Measurements from ENCODE around the gene FKBP1A. TPM values are rescaled to one million over a fixed set of nuclear protein-coding genes. Genes with fewer than 3 reads are reported as not detected.

FKBP1A gene
- total and polyA plus RNA-seq, 4 donors, result 145 to 465 (median 277) TPM

DNA sequence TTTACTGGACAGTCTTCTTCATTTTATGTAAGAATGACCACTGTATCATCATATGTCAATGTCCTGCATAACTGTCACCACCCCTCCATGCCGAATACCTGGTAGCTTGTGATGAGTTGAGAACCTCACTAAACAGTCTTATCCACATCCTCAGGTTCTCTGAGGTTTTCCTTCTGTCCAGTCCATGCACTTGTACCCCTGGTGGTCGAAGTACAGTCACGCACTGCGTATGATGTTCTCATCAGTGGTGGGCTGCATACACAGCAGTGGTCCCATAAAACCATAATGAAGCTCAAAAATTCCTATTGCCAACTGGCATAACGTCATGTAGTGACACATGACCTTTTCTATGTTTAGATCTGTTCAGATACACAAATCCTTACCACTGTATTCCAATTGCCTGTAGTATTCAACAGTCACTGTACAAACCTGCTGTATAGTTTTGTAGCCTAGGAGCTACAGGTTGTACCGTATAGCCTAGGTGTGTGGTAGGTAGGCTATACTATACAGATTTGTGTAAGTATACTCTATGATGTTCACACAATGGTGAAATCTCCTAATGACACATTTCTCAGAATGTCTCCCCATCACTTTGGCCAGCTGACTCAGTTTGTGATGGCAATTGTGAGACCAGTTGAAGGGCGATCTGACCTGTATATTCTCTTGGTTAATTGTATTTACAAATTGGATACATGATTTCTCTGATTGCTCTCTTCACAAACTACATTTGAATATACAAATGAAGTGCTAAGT is 32.6 kb downstream of the FKBP1A start:
- Histone ChIP-seq H3K4me3 (no peak overlapping the region), H3K9ac (ENCODE audit: insufficient read depth in 1 of 2, low read length in 2 of 2) (no peak overlapping the region), H3K9me3 (ENCODE audit: control insufficient read depth in 4 of 4, insufficient read depth in 3 of 4, low read length in 3 of 4) (no peaks in the 10 kb centered on the region), H3K4me1 (ENCODE audit: control insufficient read depth in 5 of 5, insufficient read depth in 5 of 5, low read length in 5 of 5) (peaks cover 0 to 2% (median 0%) of the 10 kb centered on the region in 5 donors), H3K36me3 (ENCODE audit: control insufficient read depth in 4 of 4, insufficient read depth in 4 of 4, low read length in 4 of 4) (peaks cover 2 to 18% (median 10%) of the 10 kb centered on the region in 4 donors), H3K27me3 (ENCODE audit: control insufficient read depth in 3 of 3, insufficient read depth in 3 of 3, low read length in 2 of 3) (no peaks in the 10 kb centered on the region), H3K27ac (ENCODE audit: low read depth in 1 of 2, low read length in 1 of 2) (no peak overlapping the region)
- WGBS, 2 donors, result 73 to 88% methylated on average over 7 of the region's 7 CpGs
- no peak for ATAC-seq (ENCODE audit: insufficient read depth, low FRiP score)
- TF ChIP-seq, protein P1, sequence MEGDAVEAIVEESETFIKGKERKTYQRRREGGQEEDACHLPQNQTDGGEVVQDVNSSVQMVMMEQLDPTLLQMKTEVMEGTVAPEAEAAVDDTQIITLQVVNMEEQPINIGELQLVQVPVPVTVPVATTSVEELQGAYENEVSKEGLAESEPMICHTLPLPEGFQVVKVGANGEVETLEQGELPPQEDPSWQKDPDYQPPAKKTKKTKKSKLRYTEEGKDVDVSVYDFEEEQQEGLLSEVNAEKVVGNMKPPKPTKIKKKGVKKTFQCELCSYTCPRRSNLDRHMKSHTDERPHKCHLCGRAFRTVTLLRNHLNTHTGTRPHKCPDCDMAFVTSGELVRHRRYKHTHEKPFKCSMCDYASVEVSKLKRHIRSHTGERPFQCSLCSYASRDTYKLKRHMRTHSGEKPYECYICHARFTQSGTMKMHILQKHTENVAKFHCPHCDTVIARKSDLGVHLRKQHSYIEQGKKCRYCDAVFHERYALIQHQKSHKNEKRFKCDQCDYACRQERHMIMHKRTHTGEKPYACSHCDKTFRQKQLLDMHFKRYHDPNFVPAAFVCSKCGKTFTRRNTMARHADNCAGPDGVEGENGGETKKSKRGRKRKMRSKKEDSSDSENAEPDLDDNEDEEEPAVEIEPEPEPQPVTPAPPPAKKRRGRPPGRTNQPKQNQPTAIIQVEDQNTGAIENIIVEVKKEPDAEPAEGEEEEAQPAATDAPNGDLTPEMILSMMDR (IDR thresholded peaks at IDR 0.05; ENCODE audit: control extremely low read depth, extremely low read depth), result no peak
- no peak for DNase-seq

DNA sequence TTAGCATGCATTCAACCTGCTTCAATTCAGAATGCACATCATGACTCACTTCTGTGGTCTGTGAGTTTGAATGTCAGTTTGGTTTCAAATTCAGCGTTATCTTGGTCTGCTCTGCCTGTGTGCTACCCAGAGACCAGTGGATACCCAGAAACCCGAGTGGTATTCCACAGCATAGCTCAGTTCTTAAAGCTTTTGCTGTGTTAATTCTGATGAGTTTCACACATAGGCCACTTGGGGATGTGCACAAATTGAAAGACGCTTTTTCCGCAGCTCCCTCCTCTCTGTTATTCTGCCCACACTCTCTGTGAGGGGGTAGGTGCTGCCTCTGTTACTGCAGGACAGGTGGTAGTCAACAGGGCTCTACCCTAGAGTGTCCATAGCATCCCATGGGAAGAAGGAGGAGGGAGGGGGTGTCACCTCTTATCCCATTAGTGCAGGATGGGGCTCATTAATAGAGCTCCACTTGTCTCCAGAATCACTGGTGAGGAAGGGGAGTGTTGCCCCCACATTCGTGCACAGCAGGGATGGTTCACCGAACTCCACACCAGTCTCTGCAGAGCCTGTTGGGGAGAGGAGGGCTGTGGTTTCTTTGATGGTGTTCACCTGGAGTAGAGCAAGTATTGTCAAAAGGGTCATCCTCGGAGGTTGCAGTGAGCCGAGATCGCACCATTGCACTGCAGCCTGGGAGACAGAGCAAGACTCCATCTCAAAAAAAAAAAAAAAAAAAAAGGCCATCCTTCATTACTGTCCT is 34.8 kb downstream of the FKBP1A start:
- Histone ChIP-seq H3K27ac (ENCODE audit: low read depth in 1 of 2, low read length in 1 of 2) (no peak overlapping the region), H3K4me1 (ENCODE audit: control insufficient read depth in 5 of 5, insufficient read depth in 5 of 5, low read length in 5 of 5) (peaks cover 0 to under 1% (median 0%) of the 10 kb centered on the region in 5 donors), H3K9me3 (ENCODE audit: control insufficient read depth in 4 of 4, insufficient read depth in 3 of 4, low read length in 3 of 4) (peaks cover 0 to 2% (median 0%) of the 10 kb centered on the region in 4 donors), H3K9ac (ENCODE audit: insufficient read depth in 1 of 2, low read length in 2 of 2) (no peak overlapping the region), H3K4me3 (no peak overlapping the region), H3K27me3 (ENCODE audit: control insufficient read depth in 3 of 3, insufficient read depth in 3 of 3, low read length in 2 of 3) (no peaks in the 10 kb centered on the region), H3K36me3 (ENCODE audit: control insufficient read depth in 4 of 4, insufficient read depth in 4 of 4, low read length in 4 of 4) (peaks cover 0 to 23% (median 12%) of the 10 kb centered on the region in 4 donors)
- TF ChIP-seq, protein P1 (IDR thresholded peaks at IDR 0.05; ENCODE audit: control extremely low read depth, extremely low read depth), result no peak
- WGBS, 2 donors, result 89 to 91% methylated on average over 9 of the region's 9 CpGs
- ATAC-seq (ENCODE audit: insufficient read depth, low FRiP score) (no peak), DNase-seq (no peak)

DNA sequence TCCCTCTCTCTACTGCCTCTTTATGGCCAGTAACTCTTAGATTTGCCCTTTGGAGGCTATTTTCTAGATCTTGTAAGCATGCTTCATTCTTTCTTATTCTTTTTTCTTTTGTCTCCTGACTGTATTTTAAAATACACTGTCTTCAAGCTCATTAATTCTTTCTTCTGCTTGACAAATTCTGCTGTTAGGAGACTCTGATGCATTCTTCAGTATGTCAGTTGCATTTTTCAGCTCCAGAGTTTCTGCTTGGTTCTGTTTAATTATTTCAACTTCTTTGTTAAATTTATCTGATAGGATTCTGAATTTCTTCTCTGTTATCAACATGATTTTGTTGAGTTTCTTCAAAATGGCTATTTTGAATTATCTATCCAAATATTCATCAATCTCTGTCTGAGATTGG is 38.9 kb downstream of the FKBP1A start:
- TF ChIP-seq, protein P1 (IDR thresholded peaks at IDR 0.05; ENCODE audit: control extremely low read depth, extremely low read depth), result no peak
- Histone ChIP-seq H3K4me1 (ENCODE audit: control insufficient read depth in 5 of 5, insufficient read depth in 5 of 5, low read length in 5 of 5) (no peaks in the 10 kb centered on the region), H3K4me3 (no peak overlapping the region), H3K9me3 (ENCODE audit: control insufficient read depth in 4 of 4, insufficient read depth in 3 of 4, low read length in 3 of 4) (peaks cover 0 to 2% (median 0%) of the 10 kb centered on the region in 4 donors), H3K9ac (ENCODE audit: insufficient read depth in 1 of 2, low read length in 2 of 2) (no peak overlapping the region), H3K36me3 (ENCODE audit: control insufficient read depth in 4 of 4, insufficient read depth in 4 of 4, low read length in 4 of 4) (peaks cover 0 to 14% (median 5%) of the 10 kb centered on the region in 4 donors), H3K27me3 (ENCODE audit: control insufficient read depth in 3 of 3, insufficient read depth in 3 of 3, low read length in 2 of 3) (no peaks in the 10 kb centered on the region), H3K27ac (ENCODE audit: low read depth in 1 of 2, low read length in 1 of 2) (no peak overlapping the region)
- DNase-seq (no peak), ATAC-seq (ENCODE audit: insufficient read depth, low FRiP score) (no peak)

Data from lung (tissue), 12 donors.